OCI-LY1 (cell line): ENCODE measurements around the gene TPM3.
"Not testable (repeated sequence)": the region's sequence is repeated elsewhere in the genome, so short reads cannot be mapped to it uniquely, and the experiment has no call there.

ENCODE experiments used
- H2AFZ ChIP-seq: fragments of 200-600 bp; sonication (generic), shearing (Covaris generic); 2 replicates; pipeline ENCODE4 v1.6.0; 2014; ENCODE audit warnings: antibody characterized with exemption, mild to moderate bottlenecking, low read length
- H3F3A ChIP-seq: fragments of 200-600 bp; sonication (generic), shearing (Covaris generic); 2 replicates; pipeline ENCODE4 v1.6.0; 2014; ENCODE audit warnings: mild to moderate bottlenecking, antibody characterized with exemption, low read length, moderate library complexity; ENCODE audit not compliant: insufficient read depth
- H3K27ac ChIP-seq: fragments of 200-600 bp; sonication (generic); 2 replicates; pipeline ENCODE4 v1.5.1; 2014; ENCODE audit warnings: low read length, mixed run types, mild to moderate bottlenecking, low read depth; ENCODE audit not compliant: poor library complexity, severe bottlenecking
- H3K27me3 ChIP-seq: fragments of 200-600 bp; sonication (generic); 2 replicates; pipeline ENCODE4 v1.6.0; 2014; ENCODE audit warnings: antibody characterized with exemption, mild to moderate bottlenecking, low read length, moderate library complexity; ENCODE audit not compliant: insufficient read depth
- H3K36me3 ChIP-seq: fragments of 200-600 bp; sonication (generic); 2 replicates; pipeline ENCODE4 v1.6.1; 2014; ENCODE audit warnings: mild to moderate bottlenecking, antibody characterized with exemption, low read length, moderate library complexity, mixed read lengths; ENCODE audit not compliant: insufficient read depth
- H3K4me1 ChIP-seq: fragments of 200-600 bp; sonication (generic); 2 replicates; pipeline ENCODE4 v1.5.1; 2014; ENCODE audit warnings: mild to moderate bottlenecking, low read length, moderate library complexity; ENCODE audit not compliant: insufficient read depth, severe bottlenecking
- H3K4me2 ChIP-seq: fragments of 200-600 bp; sonication (generic), shearing (Covaris generic); 2 replicates; pipeline ENCODE4 v1.6.1; 2014; ENCODE audit warnings: low read length
- H3K4me3 ChIP-seq: fragments of 200-600 bp; sonication (generic); 2 replicates; pipeline ENCODE4 v1.5.1; 2014; ENCODE audit warnings: low read length, low read depth, mild to moderate bottlenecking, mixed read lengths; ENCODE audit not compliant: poor library complexity, severe bottlenecking
- H3K79me2 ChIP-seq: fragments of 200-600 bp; shearing (Covaris generic); 2 replicates; pipeline ENCODE4 v1.6.1; 2016; ENCODE audit warnings: mixed run types, low read length, mixed read lengths; ENCODE audit not compliant: insufficient read depth
- H3K9ac ChIP-seq: fragments of 200-600 bp; sonication (generic), shearing (Covaris generic); 2 replicates; pipeline ENCODE4 v1.6.1; 2014; ENCODE audit warnings: mild to moderate bottlenecking, low read length, mixed read lengths
- H3K9me2 ChIP-seq: fragments of 200-600 bp; sonication (generic), shearing (Covaris generic); 2 replicates; pipeline ENCODE4 v1.6.1; 2014; ENCODE audit warnings: low read depth, mild to moderate bottlenecking, low read length, mixed read lengths
- H3K9me3 ChIP-seq: fragments of 200-600 bp; shearing (Covaris generic); 2 replicates; pipeline ENCODE4 v1.6.1; 2014; ENCODE audit warnings: low read length, mixed read lengths
- H4K20me1 ChIP-seq: fragments of 200-600 bp; sonication (generic), shearing (Covaris generic); 2 replicates; pipeline ENCODE4 v1.6.0; 2016; ENCODE audit warnings: mild to moderate bottlenecking, low read length; ENCODE audit not compliant: insufficient read depth
- EZH2 ChIP-seq: fragments of 200-600 bp; sonication (generic), shearing (Covaris generic); IDR thresholded peaks from 2 replicates; pipeline ENCODE4 v1.8.0; 2017; ENCODE audit warnings: borderline replicate concordance, mixed run types, mild to moderate bottlenecking, antibody characterized with exemption, low read length, moderate library complexity, mixed read lengths
- TF ChIP-seq, protein P1 (sequence below): fragments of 200-600 bp; sonication (generic), shearing (Covaris generic); IDR thresholded peaks from 2 replicates; pipeline ENCODE4 v1.5.1; 2017; ENCODE audit warnings: mild to moderate bottlenecking, antibody characterized with exemption, low read length, moderate library complexity, mixed read lengths

Gene TPM3

DNA sequence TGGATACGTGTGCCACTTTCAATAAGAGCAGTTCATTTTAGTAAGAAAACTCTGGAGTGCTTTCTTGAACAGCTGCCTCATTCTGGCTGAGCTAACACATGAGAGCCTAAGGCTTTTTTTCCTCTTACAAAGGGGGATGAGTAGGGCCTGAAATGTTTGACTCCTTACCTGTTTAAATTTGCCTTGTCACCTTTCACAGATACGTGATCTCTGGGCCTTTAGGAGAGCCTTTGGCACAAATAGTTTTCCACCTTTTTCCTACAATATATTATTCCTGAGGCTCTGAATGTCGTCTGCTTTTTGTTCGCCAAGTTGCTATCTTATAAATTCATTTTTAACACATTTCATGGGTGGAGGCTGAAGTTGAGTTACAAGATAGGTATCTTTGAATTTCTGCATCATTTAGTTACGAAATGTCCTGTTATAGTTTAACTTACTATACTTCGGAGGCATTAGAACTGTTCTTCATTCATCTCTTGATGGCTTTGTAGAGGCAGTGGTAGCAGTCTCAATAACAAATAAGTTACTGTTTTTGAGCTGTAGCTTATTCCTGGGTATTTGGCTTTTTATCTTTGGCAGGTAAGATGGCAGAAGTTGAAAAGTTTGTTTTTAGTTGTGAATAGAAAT, 46.1 kb upstream of the TPM3 start:
- Histone ChIP-seq H2AFZ (no peak overlapping the region), H3K27me3 (no peaks in the 10 kb centered on the region), H3K9me2 (no peaks in the 10 kb centered on the region), H3K9ac (no peak overlapping the region), H4K20me1 (0 out of 2 replicates have a peak, but pooled peaks cover 3% of the 10 kb centered on the region), H3K36me3 (peaks cover 97% of the 10 kb centered on the region), H3F3A (no peaks in the 10 kb centered on the region), H3K79me2 (peaks cover 19% of the 10 kb centered on the region), H3K4me1 (no peaks in the 10 kb centered on the region), H3K4me2 (no peak overlapping the region), H3K9me3 (no peaks in the 10 kb centered on the region), H3K4me3 (no peak overlapping the region), H3K27ac (no peak overlapping the region)
- TF ChIP-seq, protein P1, sequence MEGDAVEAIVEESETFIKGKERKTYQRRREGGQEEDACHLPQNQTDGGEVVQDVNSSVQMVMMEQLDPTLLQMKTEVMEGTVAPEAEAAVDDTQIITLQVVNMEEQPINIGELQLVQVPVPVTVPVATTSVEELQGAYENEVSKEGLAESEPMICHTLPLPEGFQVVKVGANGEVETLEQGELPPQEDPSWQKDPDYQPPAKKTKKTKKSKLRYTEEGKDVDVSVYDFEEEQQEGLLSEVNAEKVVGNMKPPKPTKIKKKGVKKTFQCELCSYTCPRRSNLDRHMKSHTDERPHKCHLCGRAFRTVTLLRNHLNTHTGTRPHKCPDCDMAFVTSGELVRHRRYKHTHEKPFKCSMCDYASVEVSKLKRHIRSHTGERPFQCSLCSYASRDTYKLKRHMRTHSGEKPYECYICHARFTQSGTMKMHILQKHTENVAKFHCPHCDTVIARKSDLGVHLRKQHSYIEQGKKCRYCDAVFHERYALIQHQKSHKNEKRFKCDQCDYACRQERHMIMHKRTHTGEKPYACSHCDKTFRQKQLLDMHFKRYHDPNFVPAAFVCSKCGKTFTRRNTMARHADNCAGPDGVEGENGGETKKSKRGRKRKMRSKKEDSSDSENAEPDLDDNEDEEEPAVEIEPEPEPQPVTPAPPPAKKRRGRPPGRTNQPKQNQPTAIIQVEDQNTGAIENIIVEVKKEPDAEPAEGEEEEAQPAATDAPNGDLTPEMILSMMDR, result no peak
- no peak for TF ChIP-seq EZH2

DNA sequence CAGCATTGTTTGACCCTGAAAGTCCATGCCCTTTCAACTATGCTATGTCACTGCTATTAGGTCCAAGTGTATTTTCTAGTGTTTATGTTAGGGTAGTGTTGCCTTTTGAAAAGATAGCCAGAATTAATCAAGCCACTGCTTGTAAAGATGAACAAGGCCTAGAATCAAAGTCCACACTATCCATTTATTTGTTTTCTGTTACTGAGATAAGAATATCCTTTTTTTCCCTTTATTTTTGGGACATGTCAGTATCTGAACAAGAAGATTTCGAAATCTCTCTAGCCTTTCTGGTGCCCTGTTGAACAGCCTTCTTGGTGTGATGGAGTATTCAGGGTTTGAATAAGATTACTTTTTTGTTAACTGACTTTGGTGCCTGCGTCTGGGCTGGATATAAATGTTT, 45.5 kb upstream of the TPM3 start:
- Histone ChIP-seq H3K27ac (no peak overlapping the region), H3K4me3 (no peak overlapping the region), H3K4me2 (no peak overlapping the region), H3K9me3 (no peaks in the 10 kb centered on the region), H4K20me1 (0 out of 2 replicates have a peak, but pooled peaks cover 3% of the 10 kb centered on the region), H3K9ac (no peak overlapping the region), H3K9me2 (no peaks in the 10 kb centered on the region), H3K36me3 (peaks cover 97% of the 10 kb centered on the region), H3K27me3 (no peaks in the 10 kb centered on the region), H3K4me1 (no peaks in the 10 kb centered on the region), H3F3A (no peaks in the 10 kb centered on the region), H2AFZ (no peak overlapping the region), H3K79me2 (peaks cover 19% of the 10 kb centered on the region)
- TF ChIP-seq, protein P1, result no peak
- TF ChIP-seq EZH2, result no peak

DNA sequence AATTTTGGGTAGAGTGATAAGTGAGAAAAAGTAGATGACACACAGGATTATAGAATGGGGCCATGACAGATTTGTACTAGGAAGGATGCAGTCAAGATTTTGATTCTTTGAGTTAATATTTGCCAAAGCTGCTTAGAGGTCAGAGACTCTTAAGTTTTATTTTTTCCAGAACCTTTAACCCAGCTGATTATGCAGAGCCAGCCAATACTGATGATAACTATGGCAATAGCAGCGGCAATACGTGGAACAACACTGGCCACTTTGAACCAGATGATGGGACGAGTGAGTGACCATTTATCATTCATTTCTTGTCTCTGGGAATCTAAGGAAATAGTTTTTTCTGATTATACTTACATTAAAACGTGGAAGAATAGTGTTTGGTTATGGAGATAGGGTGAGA, 45.0 kb upstream of the TPM3 start:
- no peaks in the 10 kb centered on the region for H3F3A ChIP-seq
- H3K4me3 ChIP-seq, result no peak overlapping the region
- peaks cover 19% of the 10 kb centered on the region for H3K79me2 ChIP-seq
- H3K9ac ChIP-seq, result no peak overlapping the region
- no peaks in the 10 kb centered on the region for H3K27me3 ChIP-seq
- no peak overlapping the region for H3K4me2 ChIP-seq
- H3K9me2 ChIP-seq, result no peaks in the 10 kb centered on the region
- H3K9me3 ChIP-seq, result no peaks in the 10 kb centered on the region
- H3K4me1 ChIP-seq, result no peaks in the 10 kb centered on the region
- 0 out of 2 replicates have a peak, but pooled peaks cover 3% of the 10 kb centered on the region for H4K20me1 ChIP-seq
- TF ChIP-seq, protein P1, result no peak
- TF ChIP-seq EZH2, result no peak
- H3K36me3 ChIP-seq, result peaks cover 97% of the 10 kb centered on the region
- no peak overlapping the region for H2AFZ ChIP-seq
- no peak overlapping the region for H3K27ac ChIP-seq

DNA sequence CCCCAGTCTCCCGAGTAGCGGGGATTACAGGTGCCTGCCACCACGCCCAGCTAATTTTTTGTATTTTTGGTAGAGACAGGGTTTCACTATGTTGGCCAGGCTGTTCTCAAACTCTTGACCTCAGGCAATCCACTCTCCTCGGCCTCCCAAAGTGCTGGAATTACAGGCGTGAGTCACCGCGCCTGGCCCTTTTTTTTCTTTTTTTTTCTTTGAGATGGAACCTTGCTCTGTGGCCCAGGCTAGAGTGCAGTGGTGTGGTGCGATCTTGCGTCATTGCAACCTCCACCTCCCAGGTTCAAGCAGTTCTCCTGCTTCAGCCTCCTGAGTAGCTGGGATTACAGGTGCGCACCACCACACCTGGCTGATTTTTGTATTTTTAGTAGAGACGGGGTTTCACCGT, 41.2 kb upstream of the TPM3 start:
- not testable (repeated sequence) for H3K9ac ChIP-seq, H3F3A ChIP-seq, H2AFZ ChIP-seq, H4K20me1 ChIP-seq, H3K9me3 ChIP-seq, H3K4me2 ChIP-seq, H3K27ac ChIP-seq, H3K4me1 ChIP-seq, H3K27me3 ChIP-seq, H3K9me2 ChIP-seq, H3K4me3 ChIP-seq
- peaks cover 11% of the 10 kb centered on the region for H3K79me2 ChIP-seq
- peaks cover 96% of the 10 kb centered on the region for H3K36me3 ChIP-seq

DNA sequence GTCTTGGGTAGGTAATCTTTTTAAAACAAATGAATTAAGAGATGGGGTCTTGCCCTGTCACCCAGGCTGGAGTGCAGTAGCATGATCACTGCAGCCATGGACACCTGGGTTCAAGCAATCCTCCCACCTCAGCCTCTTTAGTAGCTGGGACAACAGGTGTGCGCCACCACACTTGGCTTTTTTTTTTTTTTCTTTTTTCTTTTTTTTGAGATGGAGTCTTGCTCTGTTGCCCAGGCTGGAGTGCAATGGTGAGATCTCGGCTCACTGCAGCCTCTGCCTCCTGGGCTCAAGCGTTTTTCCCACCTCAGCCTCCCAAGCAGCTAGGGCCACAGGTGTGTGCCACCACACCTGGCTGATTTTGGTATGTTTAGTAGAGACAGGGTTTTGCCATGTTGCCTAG, 39.2 kb upstream of the TPM3 start:
- Histone ChIP-seq H3K36me3 (peaks cover 96% of the 10 kb centered on the region), H3K79me2 (peaks cover 11% of the 10 kb centered on the region)
- not testable (repeated sequence) for H3K27ac ChIP-seq

More for the DNA sequence above, 39.2 kb upstream of the TPM3 start:
- not testable (repeated sequence) for H2AFZ ChIP-seq, H3K4me2 ChIP-seq, H3K9me2 ChIP-seq, H3F3A ChIP-seq, H3K4me1 ChIP-seq, H3K9me3 ChIP-seq, H3K4me3 ChIP-seq, H3K9ac ChIP-seq, H3K27me3 ChIP-seq, H4K20me1 ChIP-seq
